IPS DF 6.9 (cell line): ENCODE data around the gene SSR4.
A peak's percentile ranks its signal among the peaks of the same experiment; 100 is the strongest.

Experiments used
- DNase-seq: peaks from one replicate; pipeline ENCODE4 v3.0.0-alpha.2; 2013; ENCODE audit warnings: low read depth, low spot score
- H3K27ac ChIP-seq: one replicate; pipeline ENCODE4 v1.5.1; 2013; ENCODE audit warnings: low read length, control low read depth
- H3K27me3 ChIP-seq: 2 replicates; pipeline ENCODE4 v1.6.1; 2013; ENCODE audit warnings: mild to moderate bottlenecking, low read length; ENCODE audit not compliant: control insufficient read depth, insufficient read depth
- H3K36me3 ChIP-seq: 2 replicates; pipeline ENCODE4 v1.6.1; 2013; ENCODE audit warnings: low read length; ENCODE audit not compliant: control insufficient read depth, insufficient read depth
- H3K4me1 ChIP-seq: 2 replicates; pipeline ENCODE4 v1.6.1; 2013; ENCODE audit warnings: low read length; ENCODE audit not compliant: control insufficient read depth, insufficient read depth
- H3K4me3 ChIP-seq: 2 replicates; pipeline ENCODE4 v1.5.1; 2013; ENCODE audit warnings: mild to moderate bottlenecking, low read length
- H3K9me3 ChIP-seq: 2 replicates; pipeline ENCODE4 v1.6.1; 2013; ENCODE audit warnings: low read length, inconsistent platforms; ENCODE audit not compliant: control insufficient read depth, insufficient read depth
- WGBS: extraction: QIAGEN DNeasy Blood & Tissue Kit; methylation state at CpG from one replicate; pipeline ENCODE4 v1.1.7; 2013; ENCODE audit warnings: mixed read lengths, missing lambda C conversion rate; ENCODE audit not compliant: insufficient read length, insufficient coverage; 5-methylcytosine and 5-hydroxymethylcytosine counted together

The SSR4 gene

GRCh38 chrX:153830640-153831428 lies 36.4 kb downstream of the SSR4 start:
- H3K4me1 ChIP-seq, result peaks cover 2% of the 10 kb centered on the region; the same call in 1 of the 2 replicates
- no peaks in the 10 kb centered on the region for H3K27me3 ChIP-seq
- H3K36me3 ChIP-seq, result no peaks in the 10 kb centered on the region; the same call in 1 of the 2 replicates
- no CpG with 5 or more reads among the region's 102 CpGs for WGBS
- no peak overlapping the region for H3K27ac ChIP-seq
- H3K4me3 ChIP-seq, result peak overlapping the region; percentile 76; the same call in 1 of the 2 replicates
- DNase-seq, result no peak
- no peaks in the 10 kb centered on the region for H3K9me3 ChIP-seq

DNA sequence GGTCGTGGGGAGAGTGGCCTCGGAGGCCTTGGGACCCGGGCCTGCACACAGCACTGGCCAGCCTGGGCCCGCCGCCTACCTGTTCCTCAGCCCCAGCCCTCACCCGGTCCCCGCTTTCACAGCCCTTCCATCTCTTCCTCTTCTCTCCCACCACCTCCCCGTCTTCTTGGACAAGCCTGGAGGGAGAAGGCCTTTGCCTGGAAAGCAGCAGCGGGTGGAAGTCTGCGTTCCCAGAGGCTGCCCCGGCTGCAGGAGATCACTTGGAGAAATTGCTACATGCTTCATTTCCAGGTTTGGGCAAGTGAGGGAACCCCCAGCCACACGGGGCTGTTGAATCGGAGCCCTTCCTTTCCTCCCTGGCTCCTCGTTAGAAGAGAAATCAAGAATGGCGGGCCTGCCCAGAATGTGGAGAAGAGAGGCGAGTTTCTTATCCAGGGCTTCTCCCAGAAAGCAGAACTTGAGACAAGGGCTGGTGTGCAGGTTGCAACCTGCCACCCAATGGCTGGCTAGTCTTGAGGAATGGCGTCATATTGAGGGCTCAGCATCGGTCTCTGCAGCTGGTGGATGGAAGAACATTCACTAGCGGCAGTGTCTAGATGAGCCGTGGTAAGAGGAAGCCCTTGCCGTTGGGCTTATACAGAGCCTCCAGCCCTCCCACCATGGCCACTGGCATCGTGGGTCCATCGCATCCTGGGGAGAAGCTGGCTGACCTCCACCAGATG lies 37.1 kb downstream of the SSR4 start:
- Histone ChIP-seq H3K36me3 (no peaks in the 10 kb centered on the region; the same call in 1 of the 2 replicates), H3K9me3 (no peaks in the 10 kb centered on the region), H3K4me3 (peak overlapping the region; percentile 6; the same call in 1 of the 2 replicates), H3K27ac (no peak overlapping the region), H3K27me3 (no peaks in the 10 kb centered on the region), H3K4me1 (peaks cover 2% of the 10 kb centered on the region; the same call in 1 of the 2 replicates)
- DNase-seq, result no peak
- no CpG with 5 or more reads among the region's 23 CpGs for WGBS

GRCh38 chrX:153832728-153833127 lies 38.3 kb downstream of the SSR4 start:
- H3K27ac ChIP-seq, result no peak overlapping the region
- H3K4me3 ChIP-seq, result no peak overlapping the region
- DNase-seq, result no peak
- WGBS, result no CpG with 5 or more reads among the region's 10 CpGs
- no peaks in the 10 kb centered on the region for H3K27me3 ChIP-seq
- no peaks in the 10 kb centered on the region for H3K9me3 ChIP-seq
- peaks cover 2% of the 10 kb centered on the region; the same call in 1 of the 2 replicates for H3K4me1 ChIP-seq
- H3K36me3 ChIP-seq, result no peaks in the 10 kb centered on the region; the same call in 1 of the 2 replicates

- Histone ChIP-seq H3K4me3 (no peak overlapping the region), H3K4me1 (peaks cover 1% of the 10 kb centered on the region; the same call in 1 of the 2 replicates), H3K27me3 (no peaks in the 10 kb centered on the region), H3K27ac (no peak overlapping the region), H3K9me3 (no peaks in the 10 kb centered on the region), H3K36me3 (no peaks in the 10 kb centered on the region)
- no CpG with 5 or more reads among the region's 6 CpGs for WGBS
- DNase-seq, result no peak
Measured at GRCh38 chrX:153836921-153837320, 42.5 kb downstream of the SSR4 start.

DNA sequence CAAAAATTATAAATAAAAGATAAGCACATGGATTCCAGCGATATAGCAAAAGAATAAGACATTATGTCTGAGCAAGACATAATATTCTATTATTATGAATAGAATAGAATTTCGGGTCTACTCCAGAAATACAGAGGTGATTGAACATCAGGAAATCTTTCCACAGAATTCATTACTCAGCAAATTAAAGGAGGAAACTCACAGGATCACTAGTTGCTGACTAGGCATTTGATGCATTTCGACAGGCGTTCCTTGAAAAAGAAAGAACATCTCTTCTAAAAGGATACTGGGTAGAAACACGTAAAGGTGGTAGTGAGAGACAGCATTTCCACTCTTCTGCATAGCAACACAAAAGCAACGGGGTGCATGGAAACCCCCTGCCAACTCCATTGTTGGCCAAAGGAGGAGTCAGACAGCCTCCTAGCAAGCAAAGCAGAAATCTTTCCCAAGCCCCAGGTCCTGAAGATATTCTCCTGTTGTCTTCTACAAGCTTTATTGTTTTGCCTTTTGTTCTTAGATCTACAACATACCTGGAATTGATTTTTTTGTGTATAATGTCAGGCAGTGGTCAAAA lies 50.1 kb downstream of the SSR4 start:
- no peaks in the 10 kb centered on the region for H3K36me3 ChIP-seq
- H3K9me3 ChIP-seq, result no peaks in the 10 kb centered on the region
- no CpG with 5 or more reads among the region's 6 CpGs for WGBS
- peak; percentile 47 for DNase-seq
- no peak overlapping the region for H3K27ac ChIP-seq
- no peaks in the 10 kb centered on the region for H3K4me1 ChIP-seq
- H3K27me3 ChIP-seq, result no peaks in the 10 kb centered on the region
- no peak overlapping the region for H3K4me3 ChIP-seq

DNA sequence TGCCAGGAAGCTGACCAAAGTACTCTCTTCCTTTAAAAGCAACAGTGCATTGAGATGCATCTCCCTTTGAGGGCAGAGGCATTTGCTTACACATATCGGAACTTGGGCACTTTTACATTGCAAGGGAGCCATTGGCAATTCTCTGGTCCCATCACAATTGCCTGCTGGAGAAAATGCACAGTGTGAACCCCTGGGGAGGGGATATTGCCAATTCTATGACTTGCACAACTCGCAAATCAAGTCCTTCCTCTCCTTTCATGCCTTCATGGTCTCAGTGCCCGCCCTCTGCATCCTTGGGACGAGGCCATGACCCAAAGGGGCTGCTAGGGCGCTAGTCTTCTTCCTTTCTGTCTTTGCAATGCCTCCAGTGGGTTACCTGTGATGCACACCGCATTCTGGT lies 50.7 kb downstream of the SSR4 start:
- no peaks in the 10 kb centered on the region for H3K36me3 ChIP-seq
- DNase-seq, result peak; percentile 45
- no peaks in the 10 kb centered on the region for H3K9me3 ChIP-seq
- peak overlapping the region; percentile 67 for H3K27ac ChIP-seq
- no peaks in the 10 kb centered on the region for H3K4me1 ChIP-seq
- H3K27me3 ChIP-seq, result no peaks in the 10 kb centered on the region
- WGBS, result no CpG with 5 or more reads among the region's 6 CpGs
- no peak overlapping the region for H3K4me3 ChIP-seq

GRCh38 chrX:153845842-153846241 lies 51.4 kb downstream of the SSR4 start:
- Histone ChIP-seq H3K4me3 (no peak overlapping the region), H3K36me3 (no peaks in the 10 kb centered on the region), H3K9me3 (no peaks in the 10 kb centered on the region), H3K27me3 (no peaks in the 10 kb centered on the region), H3K4me1 (no peaks in the 10 kb centered on the region), H3K27ac (no peak overlapping the region)
- no CpG with 5 or more reads among the region's 3 CpGs for WGBS
- DNase-seq, result no peak
